Islet of Langerhans (tissue), 1 donor: ENCODE measurements around the gene JOSD1.
A peak's percentile ranks its signal among the peaks of the same experiment; 100 is the strongest.

Experiments used
- FAIRE-seq: peaks from one replicate; lab custom pipeline; 2011; peaks lifted over from hg19 to GRCh38; lab: Jason Lieb, UNC

The JOSD1 gene

DNA sequence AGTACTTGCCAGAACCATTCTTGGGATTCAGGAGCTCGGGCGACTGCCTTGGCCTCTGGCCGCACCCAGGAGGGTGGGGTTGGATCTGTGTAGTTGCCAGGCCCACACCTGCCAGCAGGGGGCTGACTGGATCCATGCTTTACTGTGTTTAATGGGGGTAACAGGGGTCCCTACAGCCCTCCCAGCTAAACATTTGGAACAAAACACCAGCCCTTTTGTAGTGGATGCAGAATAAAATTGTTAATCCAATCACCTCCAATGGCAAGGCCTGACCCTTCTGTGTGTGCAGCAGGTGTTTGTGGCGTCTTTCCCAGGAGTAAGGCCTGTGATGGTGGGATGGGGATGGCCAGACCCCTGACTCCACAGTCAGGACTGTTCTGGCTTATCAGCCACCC, 32.6 kb upstream of the JOSD1 start:
- no peak for FAIRE-seq

- no peak for FAIRE-seq
These were observed 31.6 kb upstream of the JOSD1 start for GRCh38 chr22:38732251-38732815.

GRCh38 chr22:38731703-38732161, 31.0 kb upstream of the JOSD1 start:
- no peak for FAIRE-seq

GRCh38 chr22:38730411-38730871, 29.7 kb upstream of the JOSD1 start:
- no peak for FAIRE-seq

DNA sequence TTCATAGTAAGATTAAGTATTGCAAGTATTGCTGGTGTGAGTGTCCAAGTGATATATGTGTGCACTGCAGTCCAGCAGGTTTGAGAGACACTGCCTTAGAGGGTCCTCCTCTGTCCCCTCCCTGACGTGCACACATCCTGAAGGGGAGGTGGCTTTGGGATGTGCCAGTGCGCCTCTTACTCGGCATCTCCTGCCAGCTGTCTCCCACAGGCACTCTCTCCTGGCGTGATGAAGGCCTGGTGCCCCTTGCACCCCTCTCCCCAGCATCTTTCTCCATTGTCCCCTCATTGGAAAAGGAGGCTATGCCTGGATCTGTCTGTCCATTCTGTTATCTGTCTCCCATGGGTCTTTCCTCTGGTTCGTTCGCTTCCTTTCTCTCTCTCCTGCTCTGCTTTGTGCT, 29.2 kb upstream of the JOSD1 start:
- no peak for FAIRE-seq

- no peak for FAIRE-seq
These were observed 28.4 kb upstream of the JOSD1 start for GRCh38 chr22:38728871-38729796.

GRCh38 chr22:38727530-38728451, 27.0 kb upstream of the JOSD1 start:
- no peak for FAIRE-seq

GRCh38 chr22:38727123-38727522, 26.4 kb upstream of the JOSD1 start:
- FAIRE-seq = no peak

GRCh38 chr22:38725900-38726655, 25.3 kb upstream of the JOSD1 start:
- FAIRE-seq = no peak

- FAIRE-seq = no peak
These were observed 24.3 kb upstream of the JOSD1 start for GRCh38 chr22:38724926-38725571.

GRCh38 chr22:38724176-38724575, 23.4 kb upstream of the JOSD1 start:
- FAIRE-seq = no peak

DNA sequence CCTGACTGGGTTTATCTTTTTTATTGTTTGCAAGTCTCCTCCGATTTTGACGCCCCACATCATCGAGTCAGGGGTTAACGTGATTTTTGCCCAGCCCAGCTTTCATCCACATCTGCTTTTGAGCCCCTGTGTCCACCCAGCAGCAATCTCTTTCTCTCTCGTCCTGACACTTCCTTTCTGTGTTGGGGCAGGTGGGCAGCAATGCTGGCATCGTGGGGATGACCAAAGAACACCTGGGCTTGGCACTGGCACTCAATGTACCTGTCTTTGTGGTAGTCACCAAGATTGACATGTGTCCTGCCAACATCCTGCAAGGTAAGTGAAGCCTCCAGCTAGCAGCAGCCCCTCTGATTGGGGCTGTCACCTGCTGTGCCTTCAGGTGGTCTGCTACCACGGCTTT, 20.8 kb upstream of the JOSD1 start:
- FAIRE-seq = no peak

GRCh38 chr22:38720350-38720749, 19.6 kb upstream of the JOSD1 start:
- no peak for FAIRE-seq

- FAIRE-seq = no peak
These were observed 18.5 kb upstream of the JOSD1 start for GRCh38 chr22:38719196-38719595.

DNA sequence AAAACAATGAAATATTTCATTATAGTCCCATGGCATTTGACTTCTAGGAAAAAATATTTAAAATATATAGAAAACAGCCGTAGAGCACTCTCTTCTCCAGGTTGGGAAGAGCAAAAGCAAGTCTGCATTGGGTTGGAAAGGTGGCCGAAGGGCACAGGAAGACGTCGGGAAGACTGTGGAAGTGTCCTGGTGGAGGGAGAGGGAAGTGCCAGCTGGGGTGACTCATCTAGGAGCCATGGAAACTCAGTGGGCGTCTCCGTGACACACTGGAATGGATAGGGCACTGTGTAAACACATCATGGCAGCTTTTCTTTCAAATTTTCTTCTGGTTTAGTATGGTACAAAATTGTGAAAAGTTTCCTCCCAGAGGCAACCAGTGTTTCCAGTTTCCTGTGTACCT, 17.7 kb upstream of the JOSD1 start:
- peak; percentile 99 for FAIRE-seq

DNA sequence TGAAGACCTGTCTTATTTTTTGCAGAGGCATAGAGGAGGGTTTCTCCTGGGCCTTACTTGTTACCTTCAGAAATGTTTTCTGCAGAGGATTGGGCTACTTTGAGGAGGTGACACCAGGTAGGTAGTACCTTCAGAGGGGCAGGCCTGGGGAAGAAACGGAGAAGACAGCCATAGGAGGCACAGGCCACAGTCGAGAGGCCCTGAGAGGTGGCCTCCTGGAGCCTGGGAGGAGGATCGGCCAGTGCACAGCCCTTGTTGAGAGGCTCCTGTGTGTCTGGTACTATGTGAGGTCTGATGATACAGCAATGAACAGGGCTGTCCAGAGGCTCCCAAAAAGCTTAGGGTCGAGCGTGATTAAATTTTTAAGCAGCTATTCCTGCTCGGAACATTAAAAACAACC, 16.5 kb upstream of the JOSD1 start:
- FAIRE-seq = no peak

DNA sequence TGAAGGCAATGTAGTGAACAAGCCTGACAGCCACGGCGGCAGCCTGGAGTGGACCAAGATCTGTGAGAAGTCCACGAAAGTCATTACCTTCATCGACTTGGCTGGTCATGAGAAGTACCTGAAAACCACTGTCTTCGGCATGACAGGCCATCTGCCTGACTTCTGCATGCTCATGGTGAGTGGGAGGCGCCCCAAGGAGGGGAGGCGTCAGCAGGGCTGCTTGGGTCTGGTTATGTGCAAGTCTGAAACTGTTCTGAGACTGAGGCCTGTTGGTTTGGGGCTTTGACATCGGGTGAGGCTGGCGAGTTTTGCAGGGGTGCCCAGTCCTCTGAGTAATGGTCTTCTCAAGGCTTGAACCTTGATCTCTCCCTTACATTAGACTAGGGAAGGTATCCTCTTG, 16.1 kb upstream of the JOSD1 start:
- no peak for FAIRE-seq

GRCh38 chr22:38716271-38716670, 15.5 kb upstream of the JOSD1 start:
- FAIRE-seq = no peak

DNA sequence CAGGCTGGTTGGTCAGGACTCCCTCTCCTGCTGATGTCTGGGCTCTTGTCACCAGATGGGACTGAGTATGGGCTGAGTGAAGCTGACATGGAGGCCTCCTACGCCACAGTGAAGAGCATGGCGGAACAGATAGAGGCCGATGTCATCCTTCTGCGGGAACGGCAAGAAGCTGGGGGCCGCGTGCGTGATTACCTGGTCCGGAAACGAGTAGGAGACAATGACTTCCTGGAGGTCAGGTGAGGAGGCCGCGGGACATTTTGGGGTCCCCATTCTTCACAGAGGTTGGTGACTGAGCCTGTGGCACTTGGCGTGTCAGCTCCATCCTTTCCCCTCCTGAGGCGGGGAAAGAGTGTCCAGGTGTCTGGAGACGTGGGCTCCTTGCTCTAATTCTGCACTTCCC, 15.1 kb upstream of the JOSD1 start:
- FAIRE-seq = no peak

- no peak for FAIRE-seq
These were observed 14.5 kb upstream of the JOSD1 start for GRCh38 chr22:38715176-38715764.

DNA sequence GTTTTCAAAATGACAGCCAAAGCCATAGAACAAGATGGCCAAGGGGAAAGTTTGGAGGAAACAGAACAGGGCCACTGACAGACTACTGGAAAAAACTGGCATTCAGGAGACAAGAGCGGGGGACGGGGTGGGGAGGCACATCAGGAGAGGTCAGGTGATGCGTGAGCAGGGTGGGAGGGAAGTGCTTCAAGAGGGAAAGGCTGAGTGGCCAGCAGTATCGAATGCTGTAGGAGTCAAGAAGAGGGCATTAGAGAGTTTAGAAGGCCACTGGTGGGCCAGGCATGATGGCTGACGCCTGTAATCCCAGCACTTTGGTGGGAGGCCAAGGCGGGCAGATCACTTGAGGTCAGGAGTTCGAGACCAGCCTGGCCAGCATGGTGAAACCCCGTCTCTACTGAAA, 13.2 kb upstream of the JOSD1 start:
- no peak for FAIRE-seq
